HG03565 (cell line): Measurements from ENCODE around the gene NECTIN4.
"Not testable (repeated sequence)": the region's sequence is repeated elsewhere in the genome, so short reads cannot be mapped to it uniquely, and the experiment has no call there.

Experiments
- ATAC-seq: cut with Tn5 transposase; IDR thresholded peaks from one replicate; pipeline ENCODE4 v1.9.1; 2021; ENCODE audit warnings: mild to moderate bottlenecking, moderate library complexity; ENCODE audit not compliant: unreplicated experiment

NECTIN4 gene

GRCh38 chr1:161065681-161066080 lies 23.7 kb downstream of the NECTIN4 start:
- not testable (repeated sequence) for ATAC-seq

DNA sequence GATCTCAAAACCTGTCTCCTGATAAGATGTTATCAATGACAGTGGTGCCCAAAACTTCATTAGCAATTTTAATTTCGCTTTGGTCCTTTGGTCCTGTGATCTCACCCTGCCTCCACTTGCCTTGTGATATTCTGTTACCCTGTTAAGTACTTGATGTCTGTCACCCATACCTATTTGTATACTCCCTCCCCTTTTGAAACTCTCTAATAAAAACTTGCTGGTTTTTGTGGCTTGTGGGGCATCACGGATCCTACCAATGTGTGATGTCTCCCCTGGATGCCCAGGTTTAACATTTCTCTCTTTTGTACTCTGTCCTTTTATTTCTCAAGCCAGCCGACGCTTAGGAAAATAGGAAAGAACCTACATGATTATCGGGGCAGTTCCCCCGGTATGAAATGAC lies 25.4 kb downstream of the NECTIN4 start:
- not testable (repeated sequence) for ATAC-seq

- no peak for ATAC-seq
Measured at GRCh38 chr1:161061419-161061818, 27.9 kb downstream of the NECTIN4 start.

DNA sequence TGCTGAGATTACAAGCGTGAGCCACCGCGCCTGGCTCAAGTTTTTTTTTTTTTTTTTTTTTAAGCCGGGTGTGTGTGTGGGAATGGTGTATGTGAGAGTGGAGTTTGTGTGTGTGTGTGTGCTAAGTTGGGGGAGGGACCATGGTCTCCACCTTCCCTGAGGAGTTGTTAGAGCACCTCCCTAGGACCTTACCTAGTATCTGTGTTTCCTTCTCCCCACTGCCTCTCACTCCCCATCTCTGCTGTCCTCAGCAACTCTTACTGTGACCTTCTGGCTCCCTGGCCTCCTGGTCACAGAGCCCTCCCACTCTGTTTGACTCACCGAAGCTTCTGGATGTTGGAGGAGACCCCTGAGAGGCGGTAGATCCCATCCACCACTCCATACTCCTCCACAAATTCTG lies 30.1 kb downstream of the NECTIN4 start:
- no peak for ATAC-seq

GRCh38 chr1:161054805-161055204 lies 34.6 kb downstream of the NECTIN4 start:
- no peak for ATAC-seq

DNA sequence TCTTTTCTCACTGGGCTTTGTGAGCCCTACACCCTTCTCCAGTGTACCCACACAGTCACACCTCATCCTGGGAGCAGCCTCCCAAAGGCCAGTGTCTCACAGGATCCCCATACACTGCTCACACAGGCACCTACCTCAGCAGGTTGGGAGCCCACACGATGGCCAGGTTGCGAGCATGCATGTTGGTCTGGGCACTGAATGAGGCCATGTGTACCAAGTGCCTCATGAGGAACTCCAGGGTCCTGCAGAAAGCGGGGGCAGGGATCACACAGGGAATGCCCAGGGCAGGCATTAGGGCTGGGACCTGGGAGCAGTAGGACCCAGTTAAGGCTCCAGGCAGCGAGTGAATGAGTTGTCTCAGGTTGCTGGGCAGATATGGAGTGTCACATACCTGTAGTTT lies 35.1 kb downstream of the NECTIN4 start:
- ATAC-seq: no peak

DNA sequence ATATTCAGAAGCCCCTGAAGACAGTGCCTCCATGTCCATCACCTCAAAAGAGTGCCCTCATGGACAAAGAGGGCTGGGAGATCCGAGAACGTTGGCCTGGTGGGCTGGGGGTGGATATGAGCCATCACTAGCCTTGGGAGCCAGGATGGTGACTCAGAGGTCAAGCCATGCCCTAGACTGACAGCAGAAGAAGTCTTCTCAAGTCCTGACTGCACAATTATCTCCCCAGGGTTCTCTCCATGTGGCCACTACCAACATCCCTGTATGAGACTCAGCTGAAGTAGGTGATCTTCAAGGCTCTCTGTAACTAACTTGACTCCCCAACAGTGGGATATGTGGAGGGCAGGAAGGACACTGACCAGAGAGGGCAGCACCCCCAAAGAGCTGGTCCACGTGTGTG lies 36.5 kb downstream of the NECTIN4 start:
- no peak for ATAC-seq

- no peak for ATAC-seq
Measured at GRCh38 chr1:161051219-161051618, 38.1 kb downstream of the NECTIN4 start.

DNA sequence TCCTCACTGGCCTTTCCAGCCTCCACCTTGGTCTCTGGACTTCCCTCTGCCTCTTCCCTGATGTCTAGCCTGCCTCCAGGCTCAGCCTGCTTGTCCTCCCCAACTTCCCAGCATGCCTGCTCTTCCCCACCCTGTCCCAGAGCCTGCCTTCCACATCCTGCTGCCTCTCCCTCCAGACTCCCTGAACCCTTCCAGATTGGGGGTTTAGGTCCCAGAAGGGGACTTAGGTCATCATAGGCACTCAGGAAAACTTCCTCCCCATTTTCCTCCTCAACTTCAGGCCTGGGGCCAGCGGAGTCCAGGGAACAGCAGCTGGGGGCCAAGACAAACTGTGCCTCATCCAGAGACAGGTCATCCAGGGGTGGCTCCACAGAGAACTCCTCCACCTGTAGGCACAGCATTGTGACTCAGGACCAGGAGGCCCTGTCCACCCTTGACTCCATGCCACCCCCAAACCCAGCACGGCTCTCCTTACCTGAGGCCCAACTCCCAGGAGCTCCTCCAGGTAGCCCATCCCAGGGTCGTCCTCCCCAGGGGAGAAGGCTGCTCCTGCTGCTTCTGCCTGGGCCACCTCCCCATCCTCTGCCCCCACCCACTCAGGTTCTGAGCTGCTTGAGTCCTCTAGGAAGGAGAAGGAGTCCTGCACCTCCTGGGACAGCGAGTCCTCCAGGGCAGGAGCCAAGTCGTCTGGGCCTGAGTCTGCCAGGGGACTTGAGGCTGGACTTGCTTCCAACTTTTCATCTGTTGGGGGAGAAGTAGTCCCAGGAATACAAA lies 40.2 kb downstream of the NECTIN4 start:
- ATAC-seq: no peak

DNA sequence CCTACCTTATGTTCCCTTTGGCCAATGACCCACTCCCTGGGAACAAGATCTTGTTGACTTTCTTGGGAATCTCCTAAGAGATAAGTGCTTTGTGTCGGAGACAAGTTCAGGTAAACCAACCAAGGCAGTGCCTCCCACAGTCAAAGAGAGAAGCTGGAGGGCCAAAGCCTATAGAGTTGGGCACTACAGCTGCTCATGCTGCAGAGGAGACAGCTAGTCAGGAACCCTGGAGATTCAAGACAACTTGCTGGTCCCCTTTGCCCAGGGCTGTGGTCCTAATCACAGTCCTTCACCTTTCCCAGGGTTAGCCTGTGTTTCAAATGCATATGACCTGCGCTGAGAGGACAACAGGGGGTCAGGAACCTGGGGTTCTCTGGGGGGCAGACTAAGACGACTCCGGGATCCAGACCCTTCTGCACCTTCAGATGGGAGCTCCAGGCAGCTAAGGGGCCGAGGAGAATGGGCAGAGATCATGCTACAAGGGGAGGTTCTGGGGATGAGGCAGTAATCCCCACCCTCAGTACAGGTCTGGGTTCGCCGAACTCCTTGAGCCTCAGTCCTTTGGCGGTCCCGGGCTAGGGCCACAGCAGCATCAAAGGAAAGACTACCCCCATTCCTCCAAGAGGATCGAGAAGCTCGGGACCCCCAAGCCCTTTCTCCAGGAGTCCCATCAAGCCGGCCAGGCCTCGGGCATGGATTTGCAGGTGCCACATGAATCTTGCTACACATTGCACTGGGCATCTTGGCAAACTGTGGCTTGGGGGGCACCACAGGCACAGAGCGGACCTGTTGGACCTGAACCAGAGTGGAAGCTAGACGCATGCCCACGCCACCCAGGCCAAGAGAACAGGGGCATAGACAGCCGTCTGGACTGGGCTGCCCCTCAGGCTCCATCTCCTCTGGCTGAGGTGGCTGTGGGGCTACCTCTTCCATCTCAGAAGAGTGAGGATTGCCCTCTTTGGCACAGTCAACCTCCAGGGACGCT lies 41.6 kb downstream of the NECTIN4 start:
- ATAC-seq: no peak

DNA sequence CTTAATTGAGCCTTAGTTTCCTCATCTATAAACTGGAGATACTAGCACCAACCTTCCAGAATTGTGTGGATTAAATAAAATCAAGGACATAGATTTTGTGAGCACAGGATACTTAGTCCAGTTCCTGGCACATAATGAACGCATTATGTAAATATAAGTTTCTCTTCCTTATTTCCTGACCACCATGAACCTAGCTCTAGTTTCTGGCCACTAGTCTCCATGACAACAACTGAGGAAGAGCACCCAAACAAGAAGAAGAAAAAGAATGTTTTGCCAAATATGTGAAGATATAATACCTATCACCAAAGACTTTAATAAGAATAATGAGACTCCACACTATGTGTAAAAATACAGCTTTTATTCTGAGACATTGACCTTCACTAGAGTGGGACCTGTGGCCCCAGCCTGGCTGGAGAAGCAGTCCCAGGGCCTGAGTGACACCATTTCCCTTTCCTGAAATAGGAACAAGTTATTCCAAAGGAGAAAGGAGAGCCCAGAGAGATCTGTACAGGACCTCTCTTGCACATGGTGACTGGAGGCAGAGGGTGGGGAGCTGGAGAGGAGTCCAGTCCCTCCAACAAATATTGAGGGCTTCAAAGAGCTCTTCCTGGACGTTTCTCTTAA lies 42.6 kb downstream of the NECTIN4 start:
- ATAC-seq: peak; percentile 37

- ATAC-seq: peak; percentile 68
Measured at GRCh38 chr1:161045736-161046604, 43.4 kb downstream of the NECTIN4 start, which contains the start of gene USF1. USF1 (minus strand) TSS chr1:161045977; CDS start chr1:161043275, 2,702 bp downstream.

GRCh38 chr1:161044908-161045735 lies 44.2 kb downstream of the NECTIN4 start:
- peak; percentile 27 for ATAC-seq

- ATAC-seq: no peak
Measured at GRCh38 chr1:161044535-161044907, 44.8 kb downstream of the NECTIN4 start.

GRCh38 chr1:161039546-161039945 lies 49.8 kb downstream of the NECTIN4 start:
- no peak for ATAC-seq

DNA sequence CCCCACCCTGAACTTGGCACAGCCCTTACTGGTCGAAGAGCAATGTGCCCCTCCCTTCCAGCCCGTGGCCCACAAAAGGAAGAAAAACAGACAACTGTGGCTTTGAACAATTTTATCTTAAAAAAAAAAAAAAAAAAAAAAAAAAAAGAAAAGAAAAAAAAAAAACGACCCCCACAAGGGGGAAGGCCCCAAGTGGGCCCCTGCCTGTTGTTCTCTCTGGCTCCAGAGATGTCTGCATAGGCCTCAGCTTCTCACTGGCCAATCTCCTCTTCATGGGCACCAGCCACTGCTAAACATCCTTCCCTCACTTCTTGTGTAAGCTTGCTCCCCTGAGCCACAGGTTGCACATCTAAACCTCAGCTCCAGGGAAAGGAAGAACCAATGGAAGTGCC lies 50.2 kb downstream of the NECTIN4 start:
- no peak for ATAC-seq

DNA sequence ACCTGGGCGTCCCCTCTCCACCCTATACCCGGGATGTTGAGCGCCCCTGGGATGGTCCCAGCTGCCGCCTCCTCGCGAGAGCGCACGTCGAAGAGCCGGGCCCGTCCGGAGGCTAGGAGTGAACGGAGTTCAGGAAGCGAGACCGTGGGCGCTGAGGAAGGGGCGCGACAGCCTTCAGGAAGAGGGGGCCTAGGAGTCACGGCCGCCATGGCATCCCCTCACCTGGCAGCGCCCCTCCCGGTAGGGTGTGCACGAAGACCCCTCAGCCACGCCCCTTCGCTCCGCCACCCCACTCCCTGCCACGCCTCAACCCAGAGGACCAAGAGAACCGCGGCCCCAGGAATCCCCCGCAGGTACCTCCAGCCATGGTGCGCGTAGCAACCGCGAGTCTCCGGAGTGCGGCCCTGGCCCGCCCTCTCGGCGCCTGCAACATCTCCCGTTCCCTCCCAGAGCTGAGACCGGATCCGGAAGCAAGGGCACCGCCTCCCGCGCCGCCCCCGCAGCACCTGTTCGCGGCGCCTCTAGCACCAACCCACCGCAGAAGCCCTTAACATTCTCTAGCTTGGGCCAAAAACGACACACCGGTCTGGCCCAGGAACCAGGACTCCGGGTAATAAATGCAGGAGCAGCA lies 50.7 kb downstream of the NECTIN4 start, which contains the start of gene TSTD1:
Gene TSTD1, minus strand, starts transcription at position 442 of the 631 bp plus-strand sequence. Its CDS starts 75 bp downstream, at position 367.
- peak; percentile 67 for ATAC-seq

- no peak for ATAC-seq
Measured at GRCh38 chr1:161037661-161038522, 51.5 kb downstream of the NECTIN4 start.
